Measurements from ENCODE around the gene MEX3D.
A peak's percentile ranks its signal among the peaks of the same experiment; 100 is the strongest.

Gene MEX3D

GRCh38 chr19:1514986-1515721 lies 53.0 kb downstream of the MEX3D start:
- no peak for DNase-seq

GRCh38 chr19:1514295-1514661 lies 53.8 kb downstream of the MEX3D start:
- DNase-seq = no peak

GRCh38 chr19:1513499-1514294 lies 54.4 kb downstream of the MEX3D start:
- peak; percentile 60 for DNase-seq

DNA sequence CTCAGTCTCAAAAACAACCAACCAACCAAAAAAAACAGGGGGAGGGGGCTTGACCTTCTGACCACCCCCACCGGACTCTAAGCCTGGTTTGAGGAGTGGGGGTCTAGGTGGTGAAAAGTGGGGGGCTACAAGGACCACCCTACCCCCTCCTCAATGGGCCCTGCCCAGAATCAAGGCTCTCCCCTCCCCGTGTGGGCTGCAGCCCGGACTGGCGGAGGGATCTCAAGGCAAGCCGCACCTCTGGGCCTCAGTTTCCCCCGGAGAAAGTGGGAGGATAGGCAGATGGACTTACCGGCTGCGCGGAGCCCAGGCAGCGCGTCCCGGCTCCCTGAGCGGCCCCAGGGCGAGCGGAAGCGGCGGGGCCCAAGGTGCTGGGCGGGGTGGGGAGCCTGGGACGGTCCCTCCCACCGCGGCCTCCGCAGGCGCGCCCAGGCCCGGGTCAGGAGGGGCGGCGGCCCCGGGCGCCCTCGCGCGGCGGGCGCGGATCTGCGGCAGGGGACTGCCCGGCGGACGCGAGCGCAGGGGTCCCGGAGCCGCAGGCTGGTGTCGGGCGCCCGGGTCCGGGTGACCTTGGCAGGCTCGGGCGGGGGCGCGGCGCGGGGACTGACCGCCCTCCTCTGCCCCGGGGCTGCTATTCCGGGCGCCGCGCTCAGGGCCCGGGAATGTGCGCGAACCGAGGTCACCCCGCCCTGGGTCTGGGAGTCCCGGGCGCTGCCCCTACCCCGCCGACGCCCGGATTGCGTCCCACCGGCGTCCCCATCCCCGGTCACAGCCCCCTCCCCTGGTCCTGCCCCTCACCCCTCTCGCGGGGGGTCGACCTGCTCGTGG lies 55.2 kb downstream of the MEX3D start, which contains the start of gene ADAMTSL5:
Gene ADAMTSL5 (minus strand): TSS at position 349 of the 828 bp plus-strand sequence. CDS start 2,076 bp downstream, outside the sequence.
- DNase-seq = peak; percentile 55

DNA sequence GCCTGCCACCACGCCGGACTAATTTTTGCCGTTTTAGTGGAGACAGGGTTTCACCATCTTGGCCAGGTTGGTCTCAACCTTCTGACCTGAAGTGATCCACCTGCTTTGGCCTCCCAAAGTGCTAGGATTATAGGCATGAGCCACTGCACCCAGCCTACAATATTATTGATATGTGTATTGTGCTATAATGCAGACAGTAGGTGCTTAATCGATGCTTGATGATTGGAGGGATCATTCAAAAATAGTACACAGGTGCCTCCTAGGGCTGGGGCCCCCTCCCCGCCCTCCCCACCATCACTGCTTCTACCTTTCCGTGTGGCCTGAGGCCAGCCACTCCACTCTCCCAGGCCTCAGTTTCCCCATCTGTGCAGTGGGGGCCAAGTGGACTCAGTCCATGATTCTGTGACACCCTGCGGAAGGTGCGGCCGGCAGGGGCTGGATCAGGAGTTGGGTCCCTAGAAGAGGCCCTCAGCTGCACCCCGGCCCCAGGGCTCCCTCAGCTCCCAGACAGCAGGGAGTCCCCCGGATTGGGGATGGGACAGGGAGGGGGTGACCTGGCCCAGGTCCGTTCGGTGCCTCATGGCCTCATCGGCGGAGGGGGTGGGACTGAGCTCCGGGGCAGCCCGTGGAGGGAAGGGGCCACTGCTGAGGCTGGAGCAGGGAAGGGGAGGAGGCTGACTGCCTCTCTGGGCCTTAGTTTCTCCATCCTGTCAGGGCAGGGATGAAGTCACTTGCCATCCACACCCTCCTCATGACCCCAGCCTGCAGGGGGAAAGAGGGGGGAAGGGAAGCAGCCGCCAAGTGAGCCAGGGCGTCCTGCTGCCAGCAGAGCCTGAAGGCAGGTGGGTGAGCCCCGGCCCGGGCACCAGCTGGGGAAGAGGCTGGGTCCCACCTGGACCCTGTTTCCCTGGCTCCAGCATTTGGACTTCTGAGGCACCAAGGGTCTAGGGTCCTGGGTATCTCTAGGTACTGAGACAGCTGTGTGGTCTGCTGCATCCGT lies 56.5 kb downstream of the MEX3D start:
- no peak for DNase-seq

- DNase-seq = no peak
These were observed 57.3 kb downstream of the MEX3D start for GRCh38 chr19:1510807-1511206.

- DNase-seq = no peak
These were observed 57.7 kb downstream of the MEX3D start for GRCh38 chr19:1510442-1510806.

- no peak for DNase-seq
These were observed 58.3 kb downstream of the MEX3D start for GRCh38 chr19:1509602-1510441.

DNA sequence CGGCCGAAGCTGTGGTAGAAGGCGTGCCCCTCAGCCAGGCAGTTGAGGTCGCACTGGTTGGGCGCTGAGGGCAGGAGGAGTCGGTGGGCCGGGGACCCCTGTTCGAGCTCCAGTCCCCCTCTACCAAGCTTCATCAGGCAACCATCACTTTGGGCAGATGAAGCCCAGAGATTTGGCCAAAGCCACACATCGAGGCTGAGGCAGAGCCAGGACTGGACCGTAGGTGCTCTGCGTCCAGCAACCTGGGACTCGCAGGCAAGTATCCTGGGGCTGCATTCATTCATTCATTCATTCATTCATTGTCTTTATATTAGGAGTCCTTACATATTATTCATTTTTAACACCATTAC lies 59.6 kb downstream of the MEX3D start:
- no peak for DNase-seq

- peak; percentile 86 for DNase-seq
These were observed 60.2 kb downstream of the MEX3D start for GRCh38 chr19:1507763-1508506.

- no peak for DNase-seq
These were observed 60.9 kb downstream of the MEX3D start for GRCh38 chr19:1507192-1507660.

DNA sequence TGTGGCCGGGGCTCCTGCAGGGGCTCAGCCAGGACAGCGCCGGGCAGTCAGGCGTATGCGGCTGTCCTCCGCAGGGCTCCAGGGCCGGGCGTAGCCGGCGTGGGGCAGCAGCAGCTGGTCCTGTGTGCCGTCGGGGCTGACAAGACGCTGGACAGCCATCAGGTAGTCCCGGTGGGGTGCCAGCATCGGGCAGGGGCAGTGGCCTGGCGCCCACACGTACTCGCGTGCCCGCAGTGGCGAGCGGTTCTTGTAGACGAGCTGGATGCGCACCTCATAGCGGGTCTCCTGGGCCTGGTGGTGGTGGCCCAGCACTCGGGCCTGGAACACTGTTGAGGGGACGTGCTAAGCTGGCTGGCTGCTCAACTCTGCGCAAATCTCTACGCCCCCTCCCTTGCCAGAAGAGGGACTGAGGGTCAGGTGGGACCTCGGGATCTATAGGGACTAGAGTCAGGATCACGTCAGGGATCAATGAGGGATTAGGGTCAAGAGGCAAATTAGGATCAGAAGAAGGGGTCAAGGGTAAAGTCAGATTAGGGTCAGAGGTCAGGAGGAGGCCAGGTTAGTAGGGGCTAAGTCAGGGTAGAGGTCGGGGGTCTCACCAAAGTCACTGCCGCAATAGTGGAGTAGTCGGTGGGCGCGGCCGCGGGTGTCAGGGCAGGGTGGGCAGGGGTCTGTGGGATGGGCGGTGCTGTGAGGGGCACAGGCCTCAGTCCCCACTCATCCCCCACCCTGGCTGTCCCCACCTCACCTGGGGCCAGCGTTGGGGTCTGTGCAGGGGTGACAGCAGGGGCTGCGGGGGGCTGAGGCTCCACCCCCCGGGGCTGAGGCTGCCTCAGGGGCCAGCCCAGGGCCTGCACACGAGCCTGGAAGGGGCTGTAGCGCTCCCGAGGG lies 61.9 kb downstream of the MEX3D start:
- no peak for DNase-seq

DNA sequence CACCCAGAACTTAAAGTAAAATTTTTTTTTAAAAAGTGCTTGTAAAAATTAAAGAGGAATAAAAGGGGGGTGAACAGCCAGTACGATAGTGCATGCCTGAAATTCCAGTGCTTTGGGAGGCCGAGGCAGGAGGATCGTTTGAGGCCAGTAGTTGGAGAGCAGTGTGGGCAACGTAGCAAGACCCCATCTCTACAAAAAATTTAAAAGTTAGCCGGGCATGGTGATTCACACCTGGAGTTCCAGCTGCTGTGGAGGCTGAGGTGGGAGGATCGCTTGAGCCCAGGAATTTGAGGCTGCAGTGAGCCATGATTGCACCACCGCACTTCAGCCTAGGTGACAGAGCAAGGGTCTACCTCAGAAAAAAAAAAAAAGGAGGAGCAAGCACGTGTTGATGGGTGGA lies 63.1 kb downstream of the MEX3D start:
- DNase-seq = no peak

All from stimulated activated naive CD4-positive, alpha-beta T cell treated with Interleukin-2 at 50 U/mL for 16 hours (primary cell).